Esophagus squamous epithelium (tissue), 5 donors: ENCODE results near the gene EOGT. TPM values are rescaled to one million over a fixed set of nuclear protein-coding genes. Genes with fewer than 3 reads are reported as not detected.

Experiments
- DNase-seq: peaks from one replicate; lab custom pipeline; 2025; lab: John Stamatoyannopoulos, UW
- H3K27ac ChIP-seq, 4 donors: fragments of 200-600 bp; sonication (generic); one replicate each; pipeline ENCODE4 v1.5.1; 2016 to 2019; ENCODE audit warnings: mild to moderate bottlenecking in 1 of 4
- H3K27me3 ChIP-seq, 4 donors: fragments of 200-600 bp; sonication (generic); 1 replicate in 3 of 4; 2 replicates in 1 of 4; pipeline versions ENCODE4 v1.5.1 to v1.6.0; 2017 to 2021; ENCODE audit warnings: antibody characterized with exemption in 1 of 4
- H3K36me3 ChIP-seq, 3 donors: fragments of 200-600 bp; sonication (generic); one replicate each; pipeline ENCODE4 v1.5.1; 2016 to 2019
- H3K4me1 ChIP-seq, 3 donors: fragments of 200-600 bp; sonication (generic); one replicate each; pipeline ENCODE4 v1.5.1; 2017 to 2019
- H3K4me3 ChIP-seq, 4 donors: fragments of 200-600 bp; sonication (generic); 1 replicate in 3 of 4; 2 replicates in 1 of 4; pipeline ENCODE4 v1.5.1; 2016 to 2019; ENCODE audit warnings: mild to moderate bottlenecking in 2 of 4, moderate library complexity in 1 of 4
- H3K9me3 ChIP-seq, 3 donors: fragments of 200-600 bp; sonication (generic); one replicate each; pipeline ENCODE4 v1.5.1; 2016 to 2019
- CTCF ChIP-seq, 6 experiments: fragments of 450-650 bp in 4 of 6; fragments of 200-600 bp in 2 of 6; sonication (generic) in 2 of 6; IDR thresholded peaks; one replicate each; pipeline ENCODE4 v1.5.1; 2016 to 2019; ENCODE audit warnings: antibody characterized with exemption in 6 of 6, mild to moderate bottlenecking in 4 of 6, moderate library complexity in 4 of 6
- POLR2A ChIP-seq, 4 donors: fragments of 450-650 bp; IDR thresholded peaks; one replicate each; pipeline ENCODE4 v1.6.1; 2017; ENCODE audit warnings: antibody characterized with exemption in 4 of 4, mild to moderate bottlenecking in 4 of 4, moderate library complexity in 3 of 4
- WGBS, 2 donors: methylation state at CpG; one replicate each; pipeline ENCODE4 v1.1.5; 2018; 5-methylcytosine and 5-hydroxymethylcytosine counted together
- intact Hi-C: fragments of 100-400 bp; cut with DNase I; formaldehyde crosslinking; loops from one replicate; pipeline ENCODE4 v1.15.0; 2022
- total RNA-seq, 4 donors: library from RNA; depleted of rRNA; stranded (reverse); fragments of >200 nt; gene quantifications; one replicate each; pipeline ENCODE4 v1.1.0, GENCODE V29; 2016
- donor health status: DM: yes; HTN: yes; CAD: no.

EOGT gene
- total RNA-seq, result 10 to 100 TPM in 3 of 4 donors, 1 to 10 TPM in 1; 8.3 to 47.3 (median 20.4) TPM

GRCh38 chr3:69013253-69014021 lies at the start of gene EOGT:
Gene EOGT (minus strand): TSS chr3:69013684. CDS start chr3:69009846, 3,838 bp downstream.
- TF ChIP-seq POLR2A (IDR thresholded peaks at IDR 0.05), result peak in 2 of 4 donors; percentile 57 to 67
- TF ChIP-seq CTCF (IDR thresholded peaks at IDR 0.05), result peak; percentile 36 to 63 (median 50)
- 5% methylated on average over 4 of the region's 96 CpGs; no CpG with 5 or more reads in 1 of the 2 donors for WGBS, 2 donors
- DNase-seq, result no peak
- Histone ChIP-seq H3K27me3 (no peaks in the 10 kb centered on the region), H3K9me3 (no peaks in the 10 kb centered on the region), H3K4me1 (peaks cover 3 to 60% (median 13%) of the 10 kb centered on the region in 3 donors), H3K4me3 (peak within 1 kb of the TSS; percentile 71 to 86 (median 78)), H3K36me3 (peaks cover 0 to 28% (median 0%) of the 10 kb centered on the region in 3 donors), H3K27ac (peak within 1 kb of the TSS; percentile 93 to 97 (median 96))
- intact Hi-C loops, result no loop called here

- H3K27ac ChIP-seq, result no peak overlapping the region
These were observed 46.2 kb upstream of the EOGT start for GRCh38 chr3:69059688-69060087.

DNA sequence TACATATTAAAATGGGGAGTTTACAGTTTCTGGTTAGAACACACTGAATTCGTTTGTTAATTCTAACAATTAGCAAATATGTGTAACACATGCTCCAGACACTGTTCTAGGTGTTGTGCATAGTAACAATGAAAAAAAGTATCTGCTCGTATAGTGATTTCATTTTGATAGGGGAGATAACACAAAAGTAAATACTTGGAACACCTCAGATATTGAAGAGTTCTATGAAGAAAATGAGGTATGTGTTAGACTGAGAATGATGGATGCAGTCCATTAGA lies 45.4 kb upstream of the EOGT start:
- H3K36me3 ChIP-seq, result peaks cover 0 to 100% (median 35%) of the 10 kb centered on the region in 3 donors
- peak overlapping the region in 2 of 4 donors; percentile 12 to 56 for H3K27ac ChIP-seq
- no peaks in the 10 kb centered on the region for H3K9me3 ChIP-seq
- intact Hi-C loops, result no loop called here
- WGBS, 2 donors, result 74 to 87% methylated on average over 2 of the region's 2 CpGs
- no peaks in the 10 kb centered on the region for H3K27me3 ChIP-seq
- no peak for TF ChIP-seq POLR2A (IDR thresholded peaks at IDR 0.05)
- no peak for TF ChIP-seq CTCF (IDR thresholded peaks at IDR 0.05)
- H3K4me3 ChIP-seq, result no peak overlapping the region
- DNase-seq, result no peak
- H3K4me1 ChIP-seq, result no peaks in the 10 kb centered on the region

More at GRCh38 chr3:69059688-69060087, 46.2 kb upstream of the EOGT start:
- intact Hi-C loops, result no loop called here
- no peaks in the 10 kb centered on the region for H3K4me1 ChIP-seq
- no peak for DNase-seq
- H3K36me3 ChIP-seq, result peaks cover 0 to 99% (median 35%) of the 10 kb centered on the region in 3 donors
- no peaks in the 10 kb centered on the region for H3K27me3 ChIP-seq
- H3K4me3 ChIP-seq, result no peak overlapping the region
- no peak for TF ChIP-seq CTCF (IDR thresholded peaks at IDR 0.05)
- TF ChIP-seq POLR2A (IDR thresholded peaks at IDR 0.05), result no peak
- no peaks in the 10 kb centered on the region for H3K9me3 ChIP-seq

DNA sequence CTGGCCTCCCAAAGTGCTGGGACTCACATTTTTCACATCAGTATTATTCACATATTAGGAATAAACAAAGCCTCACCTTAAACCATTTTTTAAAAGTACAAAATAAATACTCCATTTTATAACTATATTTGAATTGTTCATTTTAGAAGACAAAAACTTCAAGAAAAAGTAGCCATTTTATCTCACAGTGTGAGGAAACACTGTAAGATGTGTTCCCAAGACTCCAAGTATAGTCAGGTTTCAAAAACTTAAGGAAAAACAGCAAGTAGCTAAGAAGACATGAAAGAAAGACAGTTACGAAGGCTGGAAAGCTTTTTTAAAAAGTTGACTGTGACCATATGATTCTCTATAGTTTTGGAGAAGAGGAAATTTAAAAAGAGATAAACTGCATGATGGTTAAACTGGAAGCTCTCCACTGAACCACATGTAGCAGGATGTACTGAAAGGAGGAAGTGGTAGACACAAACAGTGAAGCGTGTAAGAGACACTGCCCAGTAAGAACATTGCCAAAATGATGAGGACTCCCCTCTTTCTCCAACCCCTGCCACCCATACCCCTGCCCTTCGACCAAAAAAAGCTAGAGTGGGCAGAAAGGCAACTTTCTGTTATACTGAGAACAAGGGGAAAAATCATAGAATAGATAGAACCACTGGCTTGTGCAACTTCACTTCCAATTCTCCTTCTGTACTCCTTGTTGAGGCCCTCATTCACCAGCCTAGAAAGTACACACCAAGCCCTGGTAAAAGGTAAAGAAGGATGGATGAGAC lies 44.9 kb upstream of the EOGT start:
- 71 to 74% methylated on average over 3 of the region's 3 CpGs for WGBS, 2 donors
- H3K4me1 ChIP-seq, result no peaks in the 10 kb centered on the region
- TF ChIP-seq POLR2A (IDR thresholded peaks at IDR 0.05) (no peak), CTCF (IDR thresholded peaks at IDR 0.05) (no peak)
- no peaks in the 10 kb centered on the region for H3K9me3 ChIP-seq
- intact Hi-C loops, result no loop called here
- no peaks in the 10 kb centered on the region for H3K27me3 ChIP-seq
- no peak overlapping the region for H3K4me3 ChIP-seq
- DNase-seq, result no peak
- H3K36me3 ChIP-seq, result peaks cover 0 to 100% (median 35%) of the 10 kb centered on the region in 3 donors
- H3K27ac ChIP-seq, result peak overlapping the region in 2 of 4 donors; percentile 12 to 56

DNA sequence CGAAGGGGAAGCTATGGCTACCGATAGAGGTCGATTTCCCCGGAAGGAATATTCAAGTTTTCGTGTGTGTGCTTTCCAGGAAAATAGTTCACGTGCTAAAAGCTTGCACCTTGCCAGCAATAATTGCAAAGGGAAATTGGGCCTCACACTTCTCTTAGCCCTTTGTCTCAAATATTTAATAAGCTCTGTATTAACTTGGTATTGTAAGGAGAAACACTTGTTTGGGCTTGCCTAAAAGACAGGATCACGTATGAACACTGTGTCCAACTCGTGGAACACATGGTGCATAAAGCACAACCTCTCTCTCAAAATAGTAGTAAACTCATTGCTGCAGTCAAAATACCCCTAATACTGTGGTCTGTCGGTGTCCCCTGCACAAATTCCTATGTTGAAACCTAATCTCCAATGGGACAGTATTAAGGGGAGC lies 39.0 kb upstream of the EOGT start:
- Histone ChIP-seq H3K9me3 (no peaks in the 10 kb centered on the region), H3K36me3 (peaks cover 0 to 65% (median 9%) of the 10 kb centered on the region in 3 donors), H3K27ac (peak overlapping the region; percentile 94 to 96 (median 96)), H3K4me1 (peaks cover 15 to 42% (median 19%) of the 10 kb centered on the region in 3 donors), H3K27me3 (no peaks in the 10 kb centered on the region), H3K4me3 (peak overlapping the region; percentile 76 to 85 (median 83))
- TF ChIP-seq POLR2A (IDR thresholded peaks at IDR 0.05) (no peak), CTCF (IDR thresholded peaks at IDR 0.05) (no peak)
- WGBS, 2 donors, result 0 to 4% methylated on average over 8 of the region's 9 CpGs
- DNase-seq, result no peak
- intact Hi-C loops, result no loop called here
